ENCODE measurements around the gene ARHGAP18. TPM values are rescaled to one million over a fixed set of nuclear protein-coding genes. Genes with fewer than 3 reads are reported as not detected.

ARHGAP18 gene
- total and polyA plus RNA-seq, 2 of the 13 experiments (the other 11 are each of a cell fraction or from before 2014, with no cell fraction given) = 58.2 to 115 TPM

GRCh38 chr6:129665555-129665954, 44.4 kb downstream of the ARHGAP18 start:
- in situ Hi-C loops (cut with HindIII; ENCODE audit: extremely low pct_ligation_motif_present, low pct_unique_long_range_greater_than_20kb) = no loop called here
- no peak for ATAC-seq
- DNase-seq (ENCODE audit: low spot score) = no peak
- H3K27me3 ChIP-seq (ENCODE audit: control insufficient read depth in 1 of 2, insufficient read depth in 2 of 2, low read length in 2 of 2) = no peaks in the 10 kb centered on the region
- ChIA-PET POLR2A (interaction anchor here (1.6 kb wide), 1 partner anchor 45 kb away, joined by 3 read pairs; the partner anchor contains the start of gene ARHGAP18), CTCF (ENCODE audit: low intra/inter-chr PET ratio, low total read pairs) (no interaction called here)
- peaks cover 96% of the 10 kb centered on the region for H3K79me2 ChIP-seq (ENCODE audit: insufficient read depth, low read length)
- H3K4me3 ChIP-seq (replicated peaks in 1 of 3; ENCODE audit: insufficient read depth in 1 of 3, low read depth in 2 of 3, low read length in 3 of 3) = no peak overlapping the region
- H3K9me3 ChIP-seq (ENCODE audit: low read length) = no peaks in the 10 kb centered on the region
- no peak overlapping the region for H2AFZ ChIP-seq (ENCODE audit: low read length)
- intact Hi-C loops (cut with micrococcal nuclease; ENCODE audit: unreplicated experiment) = no loop called here
- H3K4me2 ChIP-seq (ENCODE audit: low read depth, low read length) = no peak overlapping the region
- BruUV-seq (replicated peaks) = no TSS peak
- peaks cover 2 to 21% of the 10 kb centered on the region in 2 experiments; a peak in 4 of 5 replicates for H3K36me3 ChIP-seq (replicated peaks in 1 of 2; ENCODE audit: control insufficient read depth in 1 of 2, insufficient read depth in 2 of 2, low read length in 2 of 2)
- H4K20me1 ChIP-seq (ENCODE audit: insufficient read depth, low read length) = peaks cover 16% of the 10 kb centered on the region
- TF ChIP-seq ZMYM4 (CRISPR knock-in tag; IDR thresholded peaks at IDR 0.05) = no peak
- 0 out of 2 replicates have a peak, but pooled peaks have one; percentile 23 for TF ChIP-seq CEBPG (CRISPR knock-in tag; IDR thresholded peaks at IDR 0.05)
- no peak overlapping the region for H3K9ac ChIP-seq (ENCODE audit: insufficient read depth, low read depth, low read length)
- WGBS (ENCODE audit: low lambda C conversion rate) = 68% methylated on average over 3 of the region's 3 CpGs
- FAIRE-seq = no peak
- no peak overlapping the region for H3K27ac ChIP-seq (ENCODE audit: extremely low read length, insufficient read depth, low read length)
- peaks cover 80% of the 10 kb centered on the region for H3K4me1 ChIP-seq (ENCODE audit: insufficient read depth, low read length)

- TF ChIP-seq NR2F6 (IDR thresholded peaks at IDR 0.05) (no peak), NR2F6 (CRISPR knock-in tag; IDR thresholded peaks at IDR 0.05) (no peak), FOXO4 (CRISPR knock-in tag; conservative IDR thresholded peaks at IDR 0.05) (no peak), ZNF558 (CRISPR knock-in tag; IDR thresholded peaks at IDR 0.05; ENCODE audit: borderline replicate concordance) (no peak), NFKB2 (CRISPR knock-in tag; IDR thresholded peaks at IDR 0.05; ENCODE audit: borderline replicate concordance) (no peak), FOXO1 (CRISPR knock-in tag; IDR thresholded peaks at IDR 0.05) (no peak), ZNF337 (CRISPR knock-in tag; IDR thresholded peaks at IDR 0.05; ENCODE audit: borderline replicate concordance, low read depth) (no peak), TRAFD1 (CRISPR knock-in tag; IDR thresholded peaks at IDR 0.05; ENCODE audit: borderline replicate concordance) (no peak), KAT2B (IDR thresholded peaks at IDR 0.05; ENCODE audit: borderline replicate concordance, low read depth, low read length) (no peak), JDP2 (CRISPR knock-in tag; IDR thresholded peaks at IDR 0.05; ENCODE audit: borderline replicate concordance) (no peak), HNRNPLL (IDR thresholded peaks at IDR 0.05; ENCODE audit: low read depth, low read length, poor library complexity, severe bottlenecking) (no peak)
- TF ChIP-seq, protein P1, sequence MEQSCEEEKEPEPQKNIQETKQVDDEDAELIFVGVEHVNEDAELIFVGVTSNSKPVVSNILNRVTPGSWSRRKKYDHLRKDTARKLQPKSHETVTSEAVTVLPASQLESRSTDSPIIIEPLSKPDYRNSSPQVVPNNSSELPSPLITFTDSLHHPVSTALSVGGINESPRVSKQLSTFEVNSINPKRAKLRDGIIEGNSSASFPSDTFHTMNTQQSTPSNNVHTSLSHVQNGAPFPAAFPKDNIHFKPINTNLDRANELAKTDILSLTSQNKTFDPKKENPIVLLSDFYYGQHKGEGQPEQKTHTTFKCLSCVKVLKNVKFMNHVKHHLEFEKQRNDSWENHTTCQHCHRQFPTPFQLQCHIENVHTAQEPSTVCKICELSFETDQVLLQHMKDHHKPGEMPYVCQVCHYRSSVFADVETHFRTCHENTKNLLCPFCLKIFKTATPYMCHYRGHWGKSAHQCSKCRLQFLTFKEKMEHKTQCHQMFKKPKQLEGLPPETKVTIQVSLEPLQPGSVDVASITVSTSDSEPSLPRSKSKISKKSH (CRISPR knock-in tag; IDR thresholded peaks at IDR 0.05; ENCODE audit: borderline replicate concordance) = no peak
- Histone ChIP-seq H3K4me3 (replicated peaks in 1 of 3; ENCODE audit: insufficient read depth in 1 of 3, low read depth in 2 of 3, low read length in 3 of 3) (no peak overlapping the region), H3K79me2 (ENCODE audit: insufficient read depth, low read length) (peaks cover 100% of the 10 kb centered on the region), H3K36me3 (replicated peaks in 1 of 2; ENCODE audit: control insufficient read depth in 1 of 2, insufficient read depth in 2 of 2, low read length in 2 of 2) (peaks cover 4 to 24% of the 10 kb centered on the region in 2 experiments; a peak in 4 of 5 replicates), H3K4me2 (ENCODE audit: low read depth, low read length) (no peak overlapping the region), H3K27me3 (ENCODE audit: control insufficient read depth in 1 of 2, insufficient read depth in 2 of 2, low read length in 2 of 2) (no peaks in the 10 kb centered on the region), H3K9ac (ENCODE audit: insufficient read depth, low read depth, low read length) (no peak overlapping the region), H3K27ac (ENCODE audit: extremely low read length, insufficient read depth, low read length) (peak overlapping the region; percentile 65), H3K4me1 (ENCODE audit: insufficient read depth, low read length) (peaks cover 86% of the 10 kb centered on the region), H3K9me3 (ENCODE audit: low read length) (no peaks in the 10 kb centered on the region), H2AFZ (ENCODE audit: low read length) (no peak overlapping the region), H4K20me1 (ENCODE audit: insufficient read depth, low read length) (peaks cover 19% of the 10 kb centered on the region)
- intact Hi-C loops (cut with micrococcal nuclease; ENCODE audit: unreplicated experiment) = no loop called here
- ChIA-PET CTCF (ENCODE audit: low intra/inter-chr PET ratio, low total read pairs) (no interaction called here), POLR2A (interaction anchor here (3.6 kb wide), 1 partner anchor 46 kb away, joined by 24 read pairs; the partner anchor contains the start of gene ARHGAP18)
- WGBS (ENCODE audit: low lambda C conversion rate) = 90% methylated on average over 3 of the region's 3 CpGs
- DNase-seq (ENCODE audit: low spot score) (no peak), ATAC-seq (no peak), FAIRE-seq (no peak)
- in situ Hi-C loops (cut with HindIII; ENCODE audit: extremely low pct_ligation_motif_present, low pct_unique_long_range_greater_than_20kb) = no loop called here
- no TSS peak for BruUV-seq (replicated peaks)
Measured at GRCh38 chr6:129663531-129663930, 46.4 kb downstream of the ARHGAP18 start.
